GM12801 (cell line): ENCODE data around the gene ETAA1.

Source experiments
- CTCF ChIP-seq: IDR thresholded peaks from one replicate; pipeline ENCODE4 v1.5.1; 2011; ENCODE audit warnings: control low read depth; ENCODE audit not compliant: insufficient read length; ENCODE audit errors: extremely low read depth

The ETAA1 gene

GRCh38 chr2:67388680-67389079 lies 8.5 kb upstream of the ETAA1 start:
- TF ChIP-seq CTCF: no peak

DNA sequence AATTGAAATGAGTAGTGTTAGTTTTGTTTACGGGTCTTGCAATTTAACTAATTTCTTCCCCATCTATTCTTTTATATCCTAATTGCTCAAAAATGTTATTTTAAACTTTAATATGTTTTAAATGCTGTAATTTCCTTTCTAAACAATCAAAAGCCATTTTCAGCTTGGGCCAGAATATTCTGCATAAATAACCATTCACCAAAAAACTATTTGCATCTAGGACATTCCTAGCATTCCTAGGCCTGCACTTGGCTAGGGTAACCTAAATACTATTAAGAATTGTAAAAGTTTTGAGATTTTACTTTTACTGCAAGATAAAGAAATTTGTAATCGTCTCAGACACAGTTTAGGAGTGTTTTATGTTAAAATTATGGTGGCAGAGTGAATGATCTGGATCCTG lies 7.8 kb upstream of the ETAA1 start:
- TF ChIP-seq CTCF: no peak

GRCh38 chr2:67389788-67390187 lies 7.3 kb upstream of the ETAA1 start:
- no peak for TF ChIP-seq CTCF

DNA sequence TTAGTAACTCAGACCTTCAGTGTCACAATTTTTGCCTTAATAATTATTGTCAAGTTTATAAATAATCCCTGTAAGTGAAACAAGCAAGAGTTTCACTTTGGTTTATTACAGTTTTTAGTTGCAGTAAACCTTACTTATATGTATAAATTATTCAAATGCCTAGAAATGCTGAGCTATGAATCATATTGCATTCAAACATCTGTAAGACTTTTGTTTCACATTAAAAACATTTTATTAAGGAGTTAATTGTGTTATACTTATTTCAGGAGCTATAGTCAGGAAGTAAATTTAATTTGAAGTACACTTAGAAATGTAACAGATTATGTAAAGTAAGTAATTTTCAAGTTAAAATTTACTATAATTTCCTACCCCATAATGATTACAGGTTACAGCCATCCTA lies 3.9 kb upstream of the ETAA1 start:
- no peak for TF ChIP-seq CTCF

GRCh38 chr2:67394734-67395133 lies 2.4 kb upstream of the ETAA1 start:
- no peak for TF ChIP-seq CTCF

DNA sequence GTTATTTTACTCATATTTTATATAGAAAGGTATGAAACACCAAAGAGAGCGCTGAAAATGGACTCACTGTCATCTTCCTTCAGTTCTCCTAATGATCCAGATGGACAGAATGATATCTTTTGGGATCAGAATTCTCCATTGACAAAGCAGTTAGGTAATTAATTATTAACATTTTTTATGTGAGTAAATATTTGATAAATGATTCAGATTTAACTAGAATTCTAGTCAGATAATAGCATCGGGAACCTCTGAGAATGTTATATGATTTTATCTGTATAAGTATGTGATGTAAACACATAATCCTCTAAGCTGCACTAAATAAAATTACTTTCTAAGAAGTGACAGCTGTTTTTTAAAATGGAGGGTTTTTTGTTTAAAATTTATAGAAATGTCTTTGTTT lies 2.0 kb downstream of the ETAA1 start:
- TF ChIP-seq CTCF: no peak

GRCh38 chr2:67399831-67400489 lies 2.8 kb downstream of the ETAA1 start:
- no peak for TF ChIP-seq CTCF
